Endothelial cell (in vitro differentiated cells): ENCODE measurements around the gene RWDD1. TPM values are rescaled to one million over a fixed set of nuclear protein-coding genes. Genes with fewer than 3 reads are reported as not detected.

Experiments used
- DNase-seq: peaks from one replicate; pipeline ENCODE4 v3.0.0; 2021; ENCODE audit warnings: low spot score
- H3K27ac Mint-ChIP-seq: one replicate; pipeline ENCODE4 v1.8.0; 2021; ENCODE audit warnings: mixed read lengths, inconsistent platforms; ENCODE audit not compliant: unreplicated experiment
- H3K27me3 Mint-ChIP-seq: one replicate; pipeline ENCODE4 v1.8.0; 2021; ENCODE audit warnings: mild to moderate bottlenecking, moderate library complexity, mixed read lengths, inconsistent platforms; ENCODE audit not compliant: unreplicated experiment
- H3K36me3 Mint-ChIP-seq: one replicate; pipeline ENCODE4 v1.8.0; 2021; ENCODE audit warnings: mild to moderate bottlenecking, low read depth, mixed read lengths, inconsistent platforms; ENCODE audit not compliant: unreplicated experiment
- H3K4me1 Mint-ChIP-seq: one replicate; pipeline ENCODE4 v1.8.0; 2021; ENCODE audit warnings: mild to moderate bottlenecking, mixed read lengths, inconsistent platforms; ENCODE audit not compliant: unreplicated experiment
- H3K4me3 Mint-ChIP-seq: one replicate; pipeline ENCODE4 v1.8.0; 2021; ENCODE audit warnings: mild to moderate bottlenecking, mixed read lengths, inconsistent platforms; ENCODE audit not compliant: unreplicated experiment
- H3K9me3 Mint-ChIP-seq: one replicate; pipeline ENCODE4 v1.8.0; 2021; ENCODE audit warnings: mixed read lengths, inconsistent platforms; ENCODE audit not compliant: unreplicated experiment
- total RNA-seq: library from RNA; stranded (reverse); fragmentation: NEBNext Ultra II Directional; extraction: Animal tissue kit (Norgen Biotek cat#: 25700); gene quantifications from one replicate; pipeline ENCODE4 v1.2.1, GENCODE V29; 2021; ENCODE audit not compliant: unreplicated experiment
- TF ChIP-seq, protein P1 (sequence below): fragments of 200-600 bp; sonication (generic); IDR thresholded peaks from one replicate; pipeline ENCODE4 v1.5.0; 2021; ENCODE audit warnings: antibody characterized with exemption; ENCODE audit not compliant: unreplicated experiment

The RWDD1 gene
- total RNA-seq, 1 donor from 2014 or later, result 38.0 TPM

DNA sequence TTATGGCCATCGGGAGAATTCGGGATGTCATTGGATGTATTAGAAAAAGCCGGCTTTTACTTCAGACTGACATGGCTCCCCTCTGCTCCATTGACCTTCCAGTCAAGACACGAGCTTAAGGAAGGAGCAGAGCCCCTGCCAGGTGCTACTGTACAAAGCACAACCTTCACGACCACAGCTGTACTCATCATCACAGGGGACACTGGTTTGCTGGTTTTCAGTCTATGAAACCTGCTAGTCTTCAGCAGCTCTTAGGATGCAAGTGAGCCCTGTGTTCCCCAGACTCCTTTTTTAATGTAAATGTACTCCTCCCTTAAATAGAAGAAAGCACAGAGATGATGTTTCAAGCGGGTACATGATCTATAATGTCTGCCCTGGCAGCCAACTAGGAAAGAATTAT lies 23.9 kb upstream of the RWDD1 start:
- H3K9me3 Mint-ChIP-seq, result no peaks in the 10 kb centered on the region
- H3K36me3 Mint-ChIP-seq, result no peaks in the 10 kb centered on the region
- TF ChIP-seq, protein P1, sequence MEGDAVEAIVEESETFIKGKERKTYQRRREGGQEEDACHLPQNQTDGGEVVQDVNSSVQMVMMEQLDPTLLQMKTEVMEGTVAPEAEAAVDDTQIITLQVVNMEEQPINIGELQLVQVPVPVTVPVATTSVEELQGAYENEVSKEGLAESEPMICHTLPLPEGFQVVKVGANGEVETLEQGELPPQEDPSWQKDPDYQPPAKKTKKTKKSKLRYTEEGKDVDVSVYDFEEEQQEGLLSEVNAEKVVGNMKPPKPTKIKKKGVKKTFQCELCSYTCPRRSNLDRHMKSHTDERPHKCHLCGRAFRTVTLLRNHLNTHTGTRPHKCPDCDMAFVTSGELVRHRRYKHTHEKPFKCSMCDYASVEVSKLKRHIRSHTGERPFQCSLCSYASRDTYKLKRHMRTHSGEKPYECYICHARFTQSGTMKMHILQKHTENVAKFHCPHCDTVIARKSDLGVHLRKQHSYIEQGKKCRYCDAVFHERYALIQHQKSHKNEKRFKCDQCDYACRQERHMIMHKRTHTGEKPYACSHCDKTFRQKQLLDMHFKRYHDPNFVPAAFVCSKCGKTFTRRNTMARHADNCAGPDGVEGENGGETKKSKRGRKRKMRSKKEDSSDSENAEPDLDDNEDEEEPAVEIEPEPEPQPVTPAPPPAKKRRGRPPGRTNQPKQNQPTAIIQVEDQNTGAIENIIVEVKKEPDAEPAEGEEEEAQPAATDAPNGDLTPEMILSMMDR, result no peak
- no peak for DNase-seq
- no peak overlapping the region for H3K4me3 Mint-ChIP-seq
- H3K27me3 Mint-ChIP-seq, result peaks cover 2% of the 10 kb centered on the region
- peaks cover 4% of the 10 kb centered on the region for H3K4me1 Mint-ChIP-seq
- H3K27ac Mint-ChIP-seq, result no peak overlapping the region

DNA sequence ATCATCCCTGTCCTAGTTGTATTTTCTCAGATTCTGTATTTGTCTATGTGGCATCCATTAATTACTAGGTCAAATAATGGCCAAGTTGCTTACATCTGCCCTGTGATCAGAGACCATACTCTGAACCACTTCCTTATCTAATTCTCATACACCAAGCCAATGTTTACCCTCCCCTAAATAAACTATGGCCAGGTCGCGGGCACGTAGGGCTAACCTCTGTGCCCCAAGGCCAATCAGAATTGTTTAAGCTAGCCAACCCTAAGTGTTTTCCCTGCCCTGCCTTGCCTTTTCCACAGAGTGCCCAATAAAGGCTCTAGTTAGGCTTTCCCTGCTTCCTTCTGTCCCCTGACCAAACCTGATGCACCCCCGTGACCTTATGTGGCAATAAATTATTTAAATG lies 20.5 kb upstream of the RWDD1 start:
- DNase-seq, result no peak
- H3K4me1 Mint-ChIP-seq, result peaks cover 4% of the 10 kb centered on the region
- no peaks in the 10 kb centered on the region for H3K36me3 Mint-ChIP-seq
- no peaks in the 10 kb centered on the region for H3K9me3 Mint-ChIP-seq
- H3K27ac Mint-ChIP-seq, result no peak overlapping the region
- peaks cover 2% of the 10 kb centered on the region for H3K27me3 Mint-ChIP-seq
- no peak overlapping the region for H3K4me3 Mint-ChIP-seq
- TF ChIP-seq, protein P1, result no peak

DNA sequence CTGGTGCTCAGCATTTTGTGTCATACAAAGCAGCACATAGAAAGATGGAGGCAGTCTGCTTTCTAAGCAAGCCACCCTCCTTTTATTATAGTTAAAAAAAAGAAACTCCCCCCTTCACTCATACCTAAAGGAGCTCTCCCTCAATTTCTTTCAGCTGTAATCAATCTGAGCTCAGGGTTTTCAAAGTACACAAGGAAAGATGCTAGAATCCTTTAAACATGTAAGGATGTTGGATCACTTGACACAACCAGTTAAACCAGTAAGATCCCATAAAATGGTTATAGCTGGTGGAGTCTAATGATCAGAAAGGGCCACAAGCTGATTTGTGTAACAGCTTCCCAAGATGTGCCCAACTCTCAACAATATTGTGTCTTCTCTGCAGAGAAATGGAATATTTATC lies 17.9 kb upstream of the RWDD1 start, which contains the start of gene CALHM4:
TSS of gene CALHM4 (plus strand) at position 301 of the 400 bp plus-strand sequence. CDS start at position 344, 43 bp downstream.
- no peak within 1 kb of the TSS for H3K27ac Mint-ChIP-seq
- H3K9me3 Mint-ChIP-seq, result no peaks in the 10 kb centered on the region
- peaks cover 4% of the 10 kb centered on the region for H3K4me1 Mint-ChIP-seq
- no peaks in the 10 kb centered on the region for H3K36me3 Mint-ChIP-seq
- no peak within 1 kb of the TSS for H3K4me3 Mint-ChIP-seq
- H3K27me3 Mint-ChIP-seq, result peaks cover 2% of the 10 kb centered on the region
- DNase-seq, result no peak
- TF ChIP-seq, protein P1, result no peak

DNA sequence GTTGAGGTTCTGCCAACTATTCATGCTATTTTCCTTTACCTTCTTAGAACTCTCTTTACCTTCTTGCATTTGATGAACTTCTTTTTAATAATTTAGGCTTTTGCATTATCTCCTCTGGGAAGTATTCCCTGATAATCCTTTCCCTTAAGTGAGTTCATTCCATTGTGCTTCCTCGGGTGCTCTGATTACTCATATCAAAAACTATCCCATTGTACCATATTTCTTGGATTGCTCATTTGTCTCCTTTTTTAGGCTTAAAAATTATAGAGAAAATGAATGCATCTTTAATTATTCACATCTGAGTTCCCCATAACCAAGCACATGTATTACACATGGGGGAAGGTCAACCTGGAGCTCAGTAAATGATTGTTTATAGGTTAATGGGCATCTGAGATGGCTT lies 15.2 kb upstream of the RWDD1 start:
- DNase-seq, result no peak
- no peak overlapping the region for H3K4me3 Mint-ChIP-seq
- H3K4me1 Mint-ChIP-seq, result no peaks in the 10 kb centered on the region
- H3K9me3 Mint-ChIP-seq, result no peaks in the 10 kb centered on the region
- peaks cover 2% of the 10 kb centered on the region for H3K27me3 Mint-ChIP-seq
- TF ChIP-seq, protein P1, result no peak
- H3K27ac Mint-ChIP-seq, result no peak overlapping the region
- H3K36me3 Mint-ChIP-seq, result no peaks in the 10 kb centered on the region

DNA sequence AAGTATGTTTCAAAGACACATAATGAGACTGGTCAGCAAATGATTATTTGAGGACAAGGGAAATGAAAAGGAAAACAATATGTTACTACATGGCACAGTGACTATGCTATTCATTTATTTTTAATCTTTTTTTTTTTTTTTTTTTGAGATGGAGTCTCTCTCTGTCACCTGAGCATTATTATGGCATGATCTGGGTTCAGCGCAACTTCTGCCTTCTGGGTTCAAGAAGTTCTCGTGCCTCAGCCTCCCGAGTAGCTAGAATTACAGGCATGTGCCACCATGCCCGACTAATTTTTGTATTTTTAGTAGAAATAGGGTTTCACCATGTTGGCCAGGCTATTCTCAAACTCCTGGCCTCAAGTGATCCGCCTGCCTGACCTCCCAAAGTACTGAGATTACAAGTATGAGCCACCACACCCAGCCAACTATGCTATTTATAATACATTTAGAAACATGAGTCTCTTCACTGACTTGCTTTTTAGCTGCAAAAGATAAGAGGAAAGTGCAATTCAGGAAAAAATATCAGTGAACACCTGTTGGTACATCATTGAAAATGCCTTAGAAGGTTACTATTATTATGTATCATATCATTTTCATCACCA lies 14.4 kb upstream of the RWDD1 start:
- TF ChIP-seq, protein P1, result no peak
- peaks cover under 1% of the 10 kb centered on the region for H3K27me3 Mint-ChIP-seq
- no peak for DNase-seq
- H3K4me1 Mint-ChIP-seq, result peaks cover 2% of the 10 kb centered on the region
- H3K9me3 Mint-ChIP-seq, result no peaks in the 10 kb centered on the region
- no peak overlapping the region for H3K4me3 Mint-ChIP-seq
- no peaks in the 10 kb centered on the region for H3K36me3 Mint-ChIP-seq
- no peak overlapping the region for H3K27ac Mint-ChIP-seq
